Stimulated activated naive CD8-positive, alpha-beta T cell treated with anti-CD3 and anti-CD28 coated beads, Interleukin-15, Interleukin-2, amounts not matched to agents 100 U/mL and 50 U/mL, for 24 hours (primary cell): ENCODE data around the gene PTGR3.
A peak's percentile ranks its signal among the peaks of the same experiment; 100 is the strongest.

ENCODE experiments used
- ATAC-seq: fragments of 150-1000 bp; cut with Tn5 transposase; one replicate; pipeline ENCODE4 v1.10.0; 2021
- DNase-seq: peaks from one replicate; pipeline ENCODE4 v3.0.0; 2021

The PTGR3 gene

GRCh38 chr18:75169411-75169810, 39.5 kb downstream of the PTGR3 start:
- ATAC-seq (no peak), DNase-seq (no peak)

- DNase-seq (no peak), ATAC-seq (no peak)
Observed at GRCh38 chr18:75168619-75169018, 40.3 kb downstream of the PTGR3 start.

GRCh38 chr18:75167759-75168618, 41.0 kb downstream of the PTGR3 start:
- DNase-seq, result no peak
- no peak for ATAC-seq

- DNase-seq (no peak), ATAC-seq (no peak)
Observed at GRCh38 chr18:75167137-75167536, 41.8 kb downstream of the PTGR3 start.

- DNase-seq (no peak), ATAC-seq (no peak)
Observed at GRCh38 chr18:75165926-75166325, 43.0 kb downstream of the PTGR3 start.

GRCh38 chr18:75164479-75164878, 44.5 kb downstream of the PTGR3 start:
- ATAC-seq (no peak), DNase-seq (no peak)

- no peak for DNase-seq
- ATAC-seq, result no peak
Observed at GRCh38 chr18:75163736-75164135, 45.2 kb downstream of the PTGR3 start.

GRCh38 chr18:75162978-75163377, 46.0 kb downstream of the PTGR3 start:
- DNase-seq (no peak), ATAC-seq (no peak)

GRCh38 chr18:75162467-75162866, 46.5 kb downstream of the PTGR3 start:
- no peak for DNase-seq
- no peak for ATAC-seq

GRCh38 chr18:75161256-75162028, 47.5 kb downstream of the PTGR3 start:
- peak; percentile 28 for DNase-seq
- peak; percentile 19 for ATAC-seq

GRCh38 chr18:75160364-75160763, 48.6 kb downstream of the PTGR3 start:
- DNase-seq (no peak), ATAC-seq (no peak)

GRCh38 chr18:75159646-75160356, 49.1 kb downstream of the PTGR3 start:
- no peak for DNase-seq

GRCh38 chr18:75159238-75159518, 49.8 kb downstream of the PTGR3 start:
- no peak for ATAC-seq
- no peak for DNase-seq

More at GRCh38 chr18:75159646-75160356, 49.1 kb downstream of the PTGR3 start:
- ATAC-seq, result no peak
